Calu3 (cell line): ENCODE data around the gene EFCAB6. TPM values are rescaled to one million over a fixed set of nuclear protein-coding genes. Genes with fewer than 3 reads are reported as not detected.

Source experiments
- BruUV-seq: library from RNA; stranded (reverse); fragments of 400-500 nt; replicated peaks from 2 replicates; lab custom pipeline; 2021; lab: Mats Ljungman, UMichigan
- CTCF ChIA-PET: fragments of 300-600 bp; sonication (Branson Sonifier 250); formaldehyde crosslinking; loops from one replicate; lab custom pipeline; 2022; ENCODE audit warnings: antibody characterized with exemption; lab: Charles Lee
- DNase-seq: peaks from one replicate; pipeline ENCODE4 v3.0.0; 2022
- H3K27ac Mint-ChIP-seq: one replicate; pipeline ENCODE4 v1.8.0; 2022; ENCODE audit warnings: mixed read lengths; ENCODE audit not compliant: unreplicated experiment
- H3K27me3 Mint-ChIP-seq: one replicate; pipeline ENCODE4 v1.8.0; 2022; ENCODE audit warnings: mixed read lengths; ENCODE audit not compliant: unreplicated experiment
- H3K36me3 Mint-ChIP-seq: one replicate; pipeline ENCODE4 v1.8.0; 2022; ENCODE audit warnings: mild to moderate bottlenecking, moderate library complexity, mixed read lengths; ENCODE audit not compliant: insufficient read depth, unreplicated experiment
- H3K4me1 Mint-ChIP-seq: one replicate; pipeline ENCODE4 v1.8.0; 2022; ENCODE audit warnings: mild to moderate bottlenecking, low read depth, mixed read lengths; ENCODE audit not compliant: unreplicated experiment
- H3K4me3 Mint-ChIP-seq: one replicate; pipeline ENCODE4 v1.8.0; 2022; ENCODE audit warnings: mild to moderate bottlenecking, low read depth, moderate library complexity, mixed read lengths; ENCODE audit not compliant: unreplicated experiment
- H3K9me3 Mint-ChIP-seq: one replicate; pipeline ENCODE4 v1.8.0; 2022; ENCODE audit warnings: low read depth, mixed read lengths; ENCODE audit not compliant: unreplicated experiment
- intact Hi-C: fragments of 100-400 bp; cut with micrococcal nuclease; formaldehyde crosslinking; loops from one replicate; pipeline ENCODE4 v1.10.0; 2022; ENCODE audit not compliant: unreplicated experiment
- total RNA-seq: library from RNA; stranded (reverse); gene quantifications from 2 replicates; pipeline ENCODE4 v1.2.3, GENCODE V29; 2022
- TF ChIP-seq, protein P1 (sequence below): fragments of 200-600 bp; IDR thresholded peaks from one replicate; pipeline ENCODE4 v1.8.0; 2022; ENCODE audit warnings: antibody characterized with exemption; ENCODE audit not compliant: unreplicated experiment

Gene EFCAB6
- total RNA-seq, 1 experiment from 2014 or later: 2.2 TPM

DNA sequence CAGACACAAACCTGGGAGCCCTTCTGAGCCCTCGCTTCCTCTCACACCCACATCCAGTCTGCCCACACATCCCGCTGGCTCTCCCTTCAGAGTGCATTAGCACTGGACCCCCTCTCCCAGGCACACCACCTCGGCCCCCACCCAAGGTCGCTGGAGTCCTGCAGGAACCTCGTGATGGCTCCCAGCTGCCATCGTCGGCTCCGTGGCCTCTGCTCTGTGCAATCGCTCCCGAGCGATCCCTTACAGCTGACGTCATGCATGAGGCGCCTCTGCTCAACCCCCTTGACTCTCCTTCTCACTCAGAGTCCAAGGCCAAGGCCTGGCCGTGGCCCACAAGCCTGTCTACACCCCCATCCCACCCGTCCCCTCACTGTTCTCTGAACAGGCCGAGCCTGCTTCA is 183.9 kb downstream of the EFCAB6 start:
- H3K36me3 Mint-ChIP-seq: no peaks in the 10 kb centered on the region
- TF ChIP-seq, protein P1, sequence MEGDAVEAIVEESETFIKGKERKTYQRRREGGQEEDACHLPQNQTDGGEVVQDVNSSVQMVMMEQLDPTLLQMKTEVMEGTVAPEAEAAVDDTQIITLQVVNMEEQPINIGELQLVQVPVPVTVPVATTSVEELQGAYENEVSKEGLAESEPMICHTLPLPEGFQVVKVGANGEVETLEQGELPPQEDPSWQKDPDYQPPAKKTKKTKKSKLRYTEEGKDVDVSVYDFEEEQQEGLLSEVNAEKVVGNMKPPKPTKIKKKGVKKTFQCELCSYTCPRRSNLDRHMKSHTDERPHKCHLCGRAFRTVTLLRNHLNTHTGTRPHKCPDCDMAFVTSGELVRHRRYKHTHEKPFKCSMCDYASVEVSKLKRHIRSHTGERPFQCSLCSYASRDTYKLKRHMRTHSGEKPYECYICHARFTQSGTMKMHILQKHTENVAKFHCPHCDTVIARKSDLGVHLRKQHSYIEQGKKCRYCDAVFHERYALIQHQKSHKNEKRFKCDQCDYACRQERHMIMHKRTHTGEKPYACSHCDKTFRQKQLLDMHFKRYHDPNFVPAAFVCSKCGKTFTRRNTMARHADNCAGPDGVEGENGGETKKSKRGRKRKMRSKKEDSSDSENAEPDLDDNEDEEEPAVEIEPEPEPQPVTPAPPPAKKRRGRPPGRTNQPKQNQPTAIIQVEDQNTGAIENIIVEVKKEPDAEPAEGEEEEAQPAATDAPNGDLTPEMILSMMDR: no peak
- no peak overlapping the region for H3K4me3 Mint-ChIP-seq
- no peak overlapping the region for H3K27ac Mint-ChIP-seq
- DNase-seq: no peak
- intact Hi-C loops: no loop called here
- CTCF ChIA-PET: no interaction called here
- peaks cover 16% of the 10 kb centered on the region for H3K27me3 Mint-ChIP-seq
- no peaks in the 10 kb centered on the region for H3K4me1 Mint-ChIP-seq
- no TSS peak for BruUV-seq
- H3K9me3 Mint-ChIP-seq: no peaks in the 10 kb centered on the region

DNA sequence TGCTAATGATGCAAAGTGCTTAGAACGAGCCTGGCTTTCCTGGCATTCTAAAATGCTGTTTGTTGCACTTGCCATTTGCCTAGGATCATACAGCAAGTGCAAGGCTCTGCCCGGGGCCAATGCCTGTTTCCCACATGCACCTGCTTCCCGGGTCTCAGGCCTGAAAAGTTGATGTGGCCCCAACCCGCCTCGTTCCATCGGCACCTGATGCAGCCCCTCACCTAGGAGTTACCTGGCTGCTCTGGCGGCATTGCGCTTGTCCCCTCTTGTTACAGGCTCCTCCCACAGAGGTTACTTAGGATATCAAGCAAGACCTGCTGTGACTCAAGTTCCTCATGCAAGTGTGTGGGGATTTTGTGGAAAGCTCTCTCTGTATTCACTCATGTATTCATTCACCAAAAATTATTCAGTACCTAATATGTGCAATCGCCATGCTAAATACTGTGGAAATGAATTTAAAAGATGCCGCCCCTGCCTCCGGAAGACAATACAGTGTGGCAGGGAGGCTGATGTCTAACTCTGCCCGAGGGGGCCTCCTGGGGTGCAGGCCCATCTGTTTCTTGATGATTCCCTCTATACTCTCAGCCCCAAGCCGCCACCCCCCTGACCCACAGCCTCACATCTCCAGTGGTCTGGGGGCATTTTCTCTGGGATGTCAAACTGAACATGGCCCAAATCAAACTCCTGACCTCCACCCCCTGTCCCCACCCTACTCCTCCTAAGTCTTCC is 184.5 kb downstream of the EFCAB6 start:
- DNase-seq: no peak
- Mint-ChIP-seq H3K4me1 (no peaks in the 10 kb centered on the region), H3K9me3 (no peaks in the 10 kb centered on the region), H3K4me3 (no peak overlapping the region), H3K36me3 (no peaks in the 10 kb centered on the region), H3K27me3 (peaks cover 22% of the 10 kb centered on the region), H3K27ac (no peak overlapping the region)
- TF ChIP-seq, protein P1: no peak
- no TSS peak for BruUV-seq
- intact Hi-C loops: no loop called here
- CTCF ChIA-PET: no interaction called here

DNA sequence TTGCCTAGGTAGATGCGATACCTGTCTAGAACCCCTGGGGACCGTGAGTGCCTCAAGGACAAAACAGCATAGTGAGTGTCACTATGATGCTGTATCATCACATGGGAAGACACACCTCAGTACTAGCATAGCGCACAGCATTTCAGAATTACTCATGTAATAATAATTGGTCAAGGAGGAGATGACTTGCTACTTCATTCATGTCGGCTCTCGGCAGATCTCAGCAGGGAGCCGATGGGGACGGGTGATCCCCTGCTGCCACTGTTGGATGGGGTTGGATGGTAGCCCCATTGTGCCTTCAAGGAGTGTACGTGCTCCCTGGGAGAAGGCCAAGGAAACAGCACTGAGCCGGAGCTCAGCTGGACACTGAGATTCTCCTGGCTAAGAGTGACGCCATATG is 186.9 kb downstream of the EFCAB6 start:
- peaks cover 24% of the 10 kb centered on the region for H3K27me3 Mint-ChIP-seq
- H3K27ac Mint-ChIP-seq: no peak overlapping the region
- intact Hi-C loops: no loop called here
- H3K36me3 Mint-ChIP-seq: no peaks in the 10 kb centered on the region
- no peak for DNase-seq
- H3K4me1 Mint-ChIP-seq: no peaks in the 10 kb centered on the region
- CTCF ChIA-PET: no interaction called here
- H3K4me3 Mint-ChIP-seq: no peak overlapping the region
- TF ChIP-seq, protein P1: no peak
- BruUV-seq: no TSS peak
- H3K9me3 Mint-ChIP-seq: no peaks in the 10 kb centered on the region

DNA sequence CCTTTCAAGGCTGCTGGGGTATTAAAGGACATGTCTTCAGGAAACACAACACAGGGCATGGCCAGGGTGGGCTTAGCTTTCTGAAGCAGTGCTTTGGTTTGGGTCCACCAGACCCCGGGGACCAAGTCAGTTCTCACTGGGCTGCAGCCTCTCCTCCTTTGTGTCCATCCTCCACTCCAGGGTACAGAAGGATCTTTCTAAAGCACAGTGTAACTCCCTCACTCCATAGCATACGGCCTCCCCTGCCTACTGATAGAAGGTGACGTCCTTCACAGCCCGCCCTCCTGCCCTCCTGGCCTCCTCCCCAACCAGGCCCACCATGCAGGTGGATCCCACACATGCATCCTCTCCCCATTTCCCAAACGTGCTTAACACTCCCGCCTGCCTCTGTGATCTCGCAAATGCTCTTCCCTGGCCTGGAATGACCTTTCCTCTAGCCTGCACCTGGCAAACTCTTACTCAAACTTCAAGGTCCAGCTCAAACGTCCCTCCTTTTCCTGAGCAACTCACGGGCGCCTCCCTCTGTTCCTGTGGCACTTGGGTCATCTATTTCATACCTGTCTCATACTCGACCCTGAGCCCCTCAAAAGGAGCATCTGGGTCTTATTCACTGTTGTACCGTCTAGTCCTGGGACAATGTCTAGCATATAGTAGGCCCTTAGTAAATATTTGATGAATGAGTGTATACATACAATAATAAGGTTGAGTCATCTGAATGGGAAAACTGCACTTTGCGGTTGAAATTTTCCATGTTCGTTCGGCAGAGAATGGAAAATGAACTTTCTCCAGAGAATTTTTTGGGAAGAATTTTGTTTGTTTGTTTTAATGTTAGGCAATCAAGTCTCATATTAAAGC is 187.7 kb downstream of the EFCAB6 start:
- Mint-ChIP-seq H3K9me3 (no peaks in the 10 kb centered on the region), H3K27ac (no peak overlapping the region)

More for the DNA sequence above, 187.7 kb downstream of the EFCAB6 start:
- TF ChIP-seq, protein P1: no peak
- Mint-ChIP-seq H3K4me1 (no peaks in the 10 kb centered on the region), H3K4me3 (no peak overlapping the region), H3K36me3 (no peaks in the 10 kb centered on the region), H3K27me3 (peaks cover 26% of the 10 kb centered on the region)
- DNase-seq: no peak
- no TSS peak for BruUV-seq
- intact Hi-C loops: no loop called here
- CTCF ChIA-PET: interaction anchor here (0.7 kb wide), 1 partner anchor 269 kb away, joined by 4 read pairs; no protein-coding TSS in a partner anchor
